Activated CD4-positive, alpha-beta T cell treated with anti-CD3 and anti-CD28 coated beads for 24 hours (primary cell): Measurements from ENCODE around the gene C1orf105.

Experiments used
- DNase-seq, 2 donors: peaks; one replicate each; pipeline ENCODE4 v3.0.0-alpha.2; 2020; ENCODE audit warnings: low read depth in 2 of 2

The C1orf105 gene

DNA sequence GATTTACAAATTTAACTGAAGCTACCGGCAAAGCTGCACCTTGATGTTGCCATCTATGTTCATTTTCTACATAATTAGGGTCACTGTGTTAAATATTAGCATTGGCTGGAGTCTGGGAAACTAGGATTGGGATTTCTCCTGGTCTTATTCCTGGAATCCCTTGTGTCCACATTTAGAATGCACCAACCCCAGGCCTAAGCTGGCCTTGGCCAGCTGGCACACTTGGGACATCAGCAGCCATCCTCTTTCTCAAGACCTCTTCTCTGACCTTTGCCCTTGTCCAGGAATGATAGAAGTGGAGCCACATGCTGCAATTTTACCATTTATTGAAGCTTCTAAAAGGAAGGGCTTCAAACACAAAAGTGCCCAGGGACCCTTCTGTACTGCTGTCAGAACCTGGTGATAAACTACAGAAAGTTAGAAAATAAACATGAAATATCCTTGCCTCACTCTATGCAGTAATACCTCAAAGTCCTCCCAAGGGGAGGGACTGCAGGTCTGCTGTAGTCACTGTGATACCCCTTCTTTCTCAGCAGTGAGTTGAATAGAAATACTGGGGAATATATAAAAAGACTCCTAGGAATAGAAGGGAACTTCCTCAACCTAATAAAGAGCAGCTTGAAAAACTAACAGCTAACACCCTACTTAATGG, 37.1 kb downstream of the C1orf105 start:
- DNase-seq, result no peak

DNA sequence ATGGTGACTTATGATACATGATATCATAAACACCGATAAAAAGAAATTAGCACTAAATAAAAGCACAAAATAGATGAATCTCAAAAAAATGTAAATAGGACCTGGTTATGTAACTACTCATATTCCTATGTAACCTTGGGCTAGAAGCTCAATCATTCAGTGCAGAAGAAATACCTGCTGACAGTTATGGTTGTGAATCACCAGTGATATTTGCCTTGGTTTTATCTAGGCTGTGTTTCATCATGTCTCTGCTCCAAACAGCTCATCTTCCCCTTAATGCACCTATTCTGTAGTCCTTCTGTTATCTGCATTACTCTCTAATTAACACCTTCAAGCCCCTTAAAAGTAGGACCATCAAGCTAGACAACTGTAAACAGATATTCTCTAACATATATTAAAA, 39.7 kb downstream of the C1orf105 start:
- no peak for DNase-seq

DNA sequence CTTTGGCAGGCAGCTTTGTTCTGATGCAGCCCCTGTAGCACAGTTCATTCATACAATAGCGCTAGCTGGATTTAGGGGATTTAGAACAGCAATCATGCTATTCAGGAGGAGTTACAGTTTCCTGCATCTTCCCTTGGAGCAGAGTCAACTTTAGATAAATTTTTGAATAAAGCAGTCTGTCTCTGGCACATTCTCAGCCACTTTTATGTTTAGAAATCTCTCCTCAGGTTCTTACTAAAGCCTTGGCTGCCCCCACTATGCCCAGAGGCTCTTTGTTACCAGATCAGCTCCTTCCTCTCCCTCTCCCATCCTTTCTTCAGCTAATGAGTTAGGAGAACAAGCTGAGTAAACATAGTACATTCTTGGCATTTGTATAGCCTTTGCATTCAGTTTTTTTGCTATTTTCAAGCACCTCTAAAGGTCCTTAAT, 40.4 kb downstream of the C1orf105 start:
- DNase-seq, result no peak

DNA sequence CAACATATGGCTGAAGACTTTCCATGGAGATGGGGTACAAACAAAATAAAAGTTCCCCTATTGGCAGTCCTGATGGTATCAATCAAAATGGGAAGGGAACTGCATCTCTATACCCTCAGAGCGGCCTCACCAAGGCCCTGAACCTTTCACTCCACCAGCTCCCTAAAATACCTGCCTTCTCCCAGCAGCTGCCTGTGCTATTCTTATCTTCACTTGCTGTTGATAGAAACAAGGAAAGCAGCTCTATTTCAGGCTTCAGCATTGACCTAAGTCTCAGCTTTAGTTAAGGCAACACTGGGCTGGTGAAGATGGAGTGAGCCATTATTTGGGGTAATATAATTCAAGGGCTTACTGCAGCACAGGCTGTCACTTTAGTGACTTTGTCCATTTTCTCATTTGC, 45.1 kb downstream of the C1orf105 start:
- DNase-seq, result no peak

DNA sequence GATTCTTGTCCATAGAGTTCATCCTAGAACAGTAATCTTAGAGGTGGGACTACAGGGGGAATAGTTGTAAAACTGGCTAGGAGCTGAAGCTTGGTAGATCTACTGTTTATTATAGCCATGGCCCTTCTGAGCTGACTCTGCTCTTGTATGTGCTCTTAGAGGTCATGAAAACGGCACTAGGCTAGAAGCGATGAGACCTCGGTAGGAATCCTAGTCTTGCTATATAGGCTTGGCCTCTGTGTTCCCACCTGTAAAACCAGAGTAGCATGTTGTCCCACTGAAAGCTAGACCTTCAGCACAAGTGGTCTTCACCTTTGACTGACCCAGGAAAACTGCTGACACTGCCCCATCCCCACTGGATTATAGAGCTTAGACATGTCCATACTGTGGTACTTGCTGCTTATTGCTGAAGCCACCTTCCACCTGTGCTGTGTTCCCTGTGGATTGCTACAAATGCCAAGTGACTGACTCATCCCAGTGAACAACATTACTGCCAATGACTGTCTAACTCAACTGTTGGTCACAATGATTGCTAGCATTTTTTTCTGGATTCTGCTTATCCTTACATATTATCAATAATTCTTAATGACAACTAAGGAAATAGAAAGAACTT, 46.4 kb downstream of the C1orf105 start:
- no peak for DNase-seq

DNA sequence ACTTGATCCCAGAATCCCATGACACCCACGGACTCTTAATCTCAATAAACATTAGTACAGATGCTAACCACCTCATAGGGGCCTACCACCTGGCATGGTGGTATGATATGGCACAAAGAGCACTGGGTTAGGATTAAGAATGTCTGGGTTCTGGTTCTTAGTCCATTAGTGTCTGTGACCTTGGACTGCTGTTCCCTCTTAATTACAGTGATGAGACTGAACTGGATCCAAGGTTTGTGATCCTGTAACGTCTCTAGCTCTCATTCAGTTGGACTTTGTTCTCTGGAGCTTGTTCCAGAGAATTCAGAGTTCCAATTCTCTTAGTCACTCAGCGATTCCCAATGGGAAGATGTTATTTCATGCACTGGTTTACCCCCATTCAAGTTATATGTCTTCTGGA, 47.0 kb downstream of the C1orf105 start:
- no peak for DNase-seq

DNA sequence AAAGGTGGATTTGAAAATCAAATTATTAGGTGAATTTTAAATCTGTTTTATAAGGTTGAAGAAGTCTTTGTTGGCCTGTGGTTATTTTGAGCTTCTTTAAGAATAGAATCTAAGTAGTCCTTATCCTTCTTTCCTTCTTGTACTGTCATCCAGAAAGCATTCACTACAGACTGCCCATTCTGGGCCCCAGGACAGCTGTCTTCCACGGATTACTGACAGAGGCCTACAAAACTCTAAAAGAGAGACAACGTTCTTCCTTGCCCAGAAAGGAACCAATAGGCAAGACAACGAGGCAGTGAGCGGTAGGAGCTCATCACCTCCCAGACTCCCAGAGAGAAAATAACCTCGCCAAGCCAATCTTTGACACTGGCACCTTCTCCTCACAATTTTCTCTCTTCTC, 47.8 kb downstream of the C1orf105 start:
- DNase-seq, result no peak

DNA sequence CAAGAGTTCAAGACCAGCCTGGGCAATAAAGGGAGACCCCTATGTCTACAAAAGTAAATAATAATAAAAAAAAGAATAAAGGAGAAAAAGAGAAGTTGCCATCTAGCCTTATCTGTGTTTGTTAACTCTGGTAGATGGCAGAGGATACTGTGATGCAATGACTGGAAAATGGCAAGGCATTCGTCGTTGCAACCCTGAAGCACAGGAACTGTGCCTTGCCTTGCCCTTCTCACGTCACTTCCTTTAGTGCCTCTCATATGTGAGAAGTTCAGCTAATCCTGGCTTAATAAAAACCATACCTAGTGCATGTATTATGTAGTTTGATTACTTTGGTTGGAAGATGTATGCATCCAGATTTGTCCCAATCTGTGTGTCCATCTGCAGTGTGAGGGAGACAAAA, 49.2 kb downstream of the C1orf105 start:
- DNase-seq, result no peak

DNA sequence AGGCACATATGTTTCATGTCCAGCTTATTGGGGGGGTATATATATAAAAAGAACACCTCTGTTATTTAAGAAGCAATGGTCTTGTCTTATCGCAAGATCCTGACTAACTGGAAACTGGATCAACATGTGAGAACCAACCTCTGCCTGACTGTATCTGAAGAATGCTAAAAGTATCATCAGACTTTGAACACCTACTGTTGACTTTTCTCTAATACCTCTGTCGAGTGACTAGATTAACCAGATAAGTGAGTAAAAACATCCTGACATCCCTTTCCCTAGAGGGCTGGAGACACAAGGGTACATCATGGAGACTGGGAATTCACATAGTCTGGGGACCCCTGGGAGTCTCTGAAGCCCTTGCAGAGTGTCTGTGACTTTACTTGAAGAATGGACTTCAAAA, 49.7 kb downstream of the C1orf105 start:
- DNase-seq, result no peak

DNA sequence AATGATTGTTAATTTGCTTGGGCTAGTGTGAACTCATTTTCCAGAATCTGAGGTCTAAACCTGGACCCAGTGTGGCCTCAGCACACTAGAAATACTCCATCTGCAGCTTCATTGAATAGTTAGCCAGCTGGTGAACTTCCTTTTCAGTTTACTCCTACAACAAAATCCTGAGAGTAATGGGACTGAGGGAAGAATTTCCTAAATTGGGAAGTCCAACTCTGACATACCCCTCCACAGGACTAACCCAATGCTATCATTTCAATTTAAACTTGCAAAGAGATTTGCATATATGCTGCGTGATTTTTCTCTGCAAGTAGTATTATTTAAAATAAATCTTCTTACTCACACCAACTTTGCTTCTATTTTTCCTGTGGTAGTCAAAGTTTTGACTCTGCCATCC, 51.2 kb downstream of the C1orf105 start:
- no peak for DNase-seq

DNA sequence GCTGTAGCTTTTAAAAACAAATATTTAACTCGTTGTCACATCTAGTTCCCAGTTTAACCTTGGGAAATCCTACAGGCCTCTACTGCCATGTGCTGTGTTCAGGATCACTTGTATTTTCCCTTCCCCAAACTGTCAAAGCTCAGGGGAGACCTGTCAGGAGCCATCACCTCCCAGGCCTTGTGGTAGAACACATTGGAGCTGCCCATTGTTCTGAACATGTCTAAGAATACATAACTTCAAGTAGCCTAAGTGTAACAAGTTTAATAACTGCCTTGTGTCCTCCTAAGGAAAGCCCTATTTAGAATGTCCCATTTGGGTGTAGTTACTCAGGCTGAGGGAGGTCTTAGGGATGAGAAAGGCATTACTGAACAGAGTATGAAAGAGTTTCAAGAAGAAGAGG, 52.0 kb downstream of the C1orf105 start:
- no peak for DNase-seq

DNA sequence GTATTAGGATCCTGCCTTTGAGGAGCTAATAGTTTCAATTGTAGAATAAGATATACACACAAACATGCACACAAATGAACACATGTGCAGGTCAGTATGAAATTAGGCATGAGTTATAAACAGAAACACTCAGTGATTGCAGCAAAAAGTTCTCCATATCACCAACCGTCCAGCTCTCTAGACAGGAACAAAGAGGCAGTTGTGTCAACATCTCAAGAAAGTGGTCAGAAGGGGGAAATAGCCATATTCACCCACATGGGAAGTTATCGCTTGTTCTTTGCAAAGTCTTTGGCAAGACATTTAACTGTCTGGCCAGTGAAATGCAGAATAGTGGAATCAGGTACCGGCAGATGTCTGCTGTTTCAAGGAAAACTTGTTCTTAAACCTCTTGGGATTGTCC, 52.8 kb downstream of the C1orf105 start:
- DNase-seq, result no peak

DNA sequence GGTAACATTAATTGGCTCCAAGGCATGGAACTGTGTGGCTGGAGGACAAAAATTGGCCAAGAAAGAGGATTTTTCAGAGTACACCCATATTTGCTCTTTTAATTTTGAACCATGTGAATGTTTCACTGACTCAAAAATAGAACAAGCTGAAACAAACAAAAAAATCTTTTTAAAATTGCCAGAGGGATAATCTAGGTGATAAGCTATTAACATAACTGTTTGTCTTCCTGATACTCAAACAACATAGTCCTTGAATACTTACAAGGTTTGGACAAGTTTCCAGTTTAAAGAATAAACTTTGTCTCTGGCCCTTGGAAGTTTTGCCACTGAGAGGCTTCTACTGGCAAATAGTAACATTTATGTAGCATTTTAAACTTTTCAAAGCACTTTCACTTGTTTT, 53.4 kb downstream of the C1orf105 start:
- no peak for DNase-seq

DNA sequence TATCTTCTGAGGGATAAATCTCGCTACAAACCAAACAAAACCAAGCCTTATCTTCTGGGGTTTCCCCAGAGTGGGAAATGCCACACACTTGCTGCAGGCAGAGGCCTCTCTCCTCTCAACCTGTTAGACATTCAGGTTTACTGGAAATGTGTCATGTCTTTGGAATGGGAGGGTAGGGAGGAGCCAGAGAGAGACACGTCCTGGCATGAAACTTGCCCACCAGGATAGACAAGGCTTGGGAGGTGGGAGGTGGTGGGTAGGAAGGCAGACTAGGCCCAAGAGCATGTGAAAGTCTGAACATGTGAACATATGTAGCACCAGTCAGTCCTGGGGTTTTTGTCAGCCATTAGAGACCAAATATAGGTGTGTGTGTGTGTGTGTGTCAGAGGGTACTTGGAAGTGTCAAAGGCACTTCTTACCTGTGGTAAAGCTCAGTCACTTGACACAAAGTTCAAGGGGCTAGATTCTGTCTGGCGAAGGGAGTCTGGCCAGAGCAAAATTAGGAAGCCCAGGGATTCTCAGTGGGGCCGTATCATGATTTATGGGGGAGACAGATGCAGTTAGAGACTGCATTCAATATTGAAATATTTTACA, 55.8 kb downstream of the C1orf105 start:
- DNase-seq, result no peak

DNA sequence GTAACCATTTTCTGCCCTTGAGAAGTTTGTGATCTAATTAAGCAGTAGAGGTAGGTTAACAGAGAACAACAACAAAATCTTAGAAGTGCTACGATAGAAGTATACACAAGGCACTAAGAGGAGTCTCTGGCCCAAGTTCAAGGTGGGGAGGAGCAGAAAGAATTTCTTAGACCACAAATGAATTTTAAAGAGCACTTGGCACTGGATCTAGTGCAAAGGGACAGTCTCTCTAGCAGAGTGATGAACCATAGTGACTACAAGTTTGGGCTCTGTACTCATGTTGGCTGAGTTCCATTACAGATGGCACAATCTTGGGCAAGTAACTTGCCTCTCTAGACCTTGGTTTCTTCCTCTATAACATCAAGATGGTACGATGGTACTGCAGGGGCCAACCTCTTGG, 56.7 kb downstream of the C1orf105 start:
- no peak for DNase-seq

DNA sequence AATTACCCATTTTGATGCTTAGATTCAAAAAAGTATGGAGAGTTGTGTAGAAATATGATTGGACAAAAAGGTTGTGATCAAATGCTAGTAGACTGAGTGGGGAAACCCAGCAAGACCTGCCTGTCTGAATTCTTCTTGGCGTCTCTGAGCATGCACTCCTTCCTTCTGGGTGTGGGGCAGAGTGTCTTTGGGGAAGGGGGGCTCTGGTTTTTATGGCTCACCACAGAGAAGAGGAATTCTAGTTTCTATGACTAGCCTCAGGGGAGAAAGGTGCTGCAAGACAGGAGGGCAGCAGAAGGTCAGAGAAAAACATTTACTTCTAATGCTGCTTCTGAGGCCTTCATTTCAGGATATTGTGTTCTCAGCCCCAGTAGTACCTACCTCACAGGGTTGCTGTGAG, 57.3 kb downstream of the C1orf105 start:
- DNase-seq, result no peak

DNA sequence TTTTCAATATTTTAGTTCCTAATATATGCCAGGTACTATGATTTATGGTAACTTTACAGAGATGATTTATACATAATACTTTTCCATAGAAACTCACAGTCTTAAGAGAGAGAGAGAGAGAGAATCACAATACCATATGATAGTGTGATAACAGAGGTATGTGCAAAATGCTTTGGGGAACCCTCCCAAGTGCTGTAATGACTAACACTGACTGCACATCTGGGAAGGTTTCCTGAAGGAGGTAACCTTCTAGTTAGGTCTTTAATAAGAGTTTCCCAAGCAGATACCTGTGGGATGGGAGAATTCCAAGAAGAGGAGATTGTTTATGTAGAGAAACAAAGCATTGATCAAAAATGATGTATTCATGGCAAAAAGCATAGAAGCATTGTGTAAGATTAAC, 58.0 kb downstream of the C1orf105 start:
- DNase-seq, result no peak

DNA sequence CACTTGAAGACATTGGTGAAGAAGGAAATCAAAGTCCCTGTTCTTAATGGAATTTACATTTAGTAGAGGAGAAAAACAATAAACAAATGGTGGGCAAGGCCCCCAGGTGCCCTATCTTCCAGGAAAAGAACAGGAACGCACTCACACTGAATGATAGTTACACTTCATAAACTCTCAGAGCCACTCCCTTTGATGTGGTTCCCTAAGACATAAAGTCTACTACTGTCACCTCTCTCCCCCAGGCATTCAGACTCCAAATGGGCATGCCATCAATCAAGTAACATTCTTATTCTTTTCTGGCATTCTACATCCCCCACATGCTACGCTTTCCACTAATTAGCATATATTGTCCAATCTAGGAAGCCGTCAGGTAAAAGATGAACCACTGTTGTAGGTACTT, 59.9 kb downstream of the C1orf105 start:
- DNase-seq, result no peak

DNA sequence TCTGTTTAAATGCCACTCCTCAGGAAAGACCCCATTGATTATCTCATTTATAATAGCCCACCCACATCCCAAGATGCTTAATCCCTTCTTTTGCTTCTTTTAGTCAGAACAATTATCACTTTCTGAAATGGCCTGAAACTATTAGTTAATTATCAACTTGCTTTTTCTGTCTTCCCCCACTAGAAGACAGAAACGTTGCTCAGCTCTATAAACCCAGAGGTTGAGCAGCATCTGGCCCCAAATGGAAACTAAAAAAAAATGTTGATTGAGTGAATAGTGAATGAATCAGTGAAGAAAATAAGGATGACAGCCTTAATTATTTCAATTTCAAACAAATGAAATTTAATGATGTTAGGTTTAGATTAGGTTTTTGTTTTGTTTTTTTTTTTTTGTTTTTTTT, 61.6 kb downstream of the C1orf105 start:
- DNase-seq, result no peak

DNA sequence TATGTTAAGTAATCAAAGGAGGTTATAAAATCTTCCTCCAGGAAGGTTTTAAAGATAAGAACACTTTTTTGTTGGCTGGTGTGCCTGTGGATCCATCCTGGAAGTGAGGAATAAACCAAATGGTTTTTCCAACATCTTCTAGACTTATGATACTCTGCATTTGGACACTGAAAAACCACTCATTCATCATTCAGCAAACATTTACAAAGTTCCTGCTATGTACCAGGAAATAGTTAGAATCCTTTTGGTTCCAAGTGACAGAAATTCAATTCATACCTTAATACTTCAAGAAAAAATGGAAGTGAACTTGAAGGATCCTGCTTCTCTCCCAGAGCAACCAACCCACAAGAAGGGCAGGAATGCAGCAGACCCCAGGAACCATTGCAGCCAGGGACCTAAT, 63.0 kb downstream of the C1orf105 start:
- DNase-seq, result no peak

DNA sequence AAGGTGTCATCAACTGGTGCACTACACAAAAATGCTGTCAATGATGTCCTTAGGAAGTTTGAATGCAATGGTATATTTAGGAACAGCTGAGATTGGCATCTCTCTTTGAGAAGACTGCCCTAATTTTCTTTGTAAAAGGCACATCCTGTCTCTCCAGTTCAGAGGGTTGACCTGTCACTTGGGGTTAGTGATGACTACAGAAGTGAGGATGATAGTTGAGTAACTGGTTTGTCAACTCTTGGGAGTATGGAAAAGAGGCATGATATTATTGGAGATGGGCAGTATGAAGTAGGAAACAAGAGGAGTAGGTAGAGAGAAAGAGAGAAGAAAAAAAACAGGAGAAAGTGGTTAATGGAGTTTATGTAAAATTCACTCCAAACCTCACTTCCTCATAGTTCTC, 63.8 kb downstream of the C1orf105 start:
- DNase-seq, result no peak

DNA sequence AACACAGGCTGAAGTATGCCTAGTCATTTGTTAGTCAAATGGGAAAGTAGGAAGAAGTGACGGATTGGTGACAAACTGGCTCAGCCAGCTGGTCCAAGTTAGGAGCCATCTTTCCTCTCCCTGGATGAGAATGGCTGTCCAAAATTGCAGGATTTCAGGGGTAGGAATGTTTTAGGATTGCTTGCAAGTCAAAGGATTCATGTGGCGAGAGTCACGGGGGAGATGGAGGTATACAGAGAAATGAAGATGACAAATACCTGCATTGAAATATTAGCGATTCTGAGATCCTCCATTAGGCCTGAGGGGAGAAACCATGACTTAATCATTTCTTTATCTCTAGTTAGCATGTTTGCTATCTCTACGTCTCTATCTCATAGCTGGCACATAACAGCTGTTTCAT, 65.1 kb downstream of the C1orf105 start:
- no peak for DNase-seq

DNA sequence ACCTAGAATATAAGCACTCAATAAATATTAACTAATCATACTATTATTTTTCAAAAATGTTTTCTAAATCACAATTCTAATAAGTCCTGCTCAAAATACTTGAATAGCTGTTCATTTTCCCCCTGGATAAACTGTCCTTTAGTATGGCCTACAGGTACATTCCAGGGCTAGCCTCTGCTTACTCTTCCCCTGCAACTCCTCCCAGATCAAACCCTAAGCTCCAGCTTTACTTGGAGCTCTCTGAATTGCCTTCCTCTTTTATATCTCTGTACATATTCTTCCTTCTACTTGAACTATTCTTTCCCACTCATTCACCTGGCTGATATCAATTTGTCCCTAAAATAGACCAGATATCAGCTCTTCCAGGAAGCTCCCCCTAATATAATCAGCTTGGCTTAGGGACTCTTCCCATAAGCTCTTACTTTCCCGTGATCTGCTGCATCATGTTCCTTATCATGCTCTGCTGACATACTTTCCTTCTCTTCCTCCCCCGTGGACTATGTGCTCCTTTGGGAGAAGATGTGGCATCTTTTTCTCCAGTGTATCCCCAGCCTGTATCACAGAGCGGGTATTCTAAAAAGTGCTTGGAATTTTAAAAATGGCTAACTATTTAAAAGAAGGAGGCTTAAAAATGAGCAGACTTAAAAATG, 66.4 kb downstream of the C1orf105 start:
- no peak for DNase-seq
